ENCODE data around the gene ATP8A1. TPM values are rescaled to one million over a fixed set of nuclear protein-coding genes. Genes with fewer than 3 reads are reported as not detected.

ATP8A1 gene
- total and polyA plus RNA-seq, 2 of the 8 experiments (the other 6 are each of a cell fraction or from before 2014, with no cell fraction given) = 3.7 to 14.9 TPM

DNA sequence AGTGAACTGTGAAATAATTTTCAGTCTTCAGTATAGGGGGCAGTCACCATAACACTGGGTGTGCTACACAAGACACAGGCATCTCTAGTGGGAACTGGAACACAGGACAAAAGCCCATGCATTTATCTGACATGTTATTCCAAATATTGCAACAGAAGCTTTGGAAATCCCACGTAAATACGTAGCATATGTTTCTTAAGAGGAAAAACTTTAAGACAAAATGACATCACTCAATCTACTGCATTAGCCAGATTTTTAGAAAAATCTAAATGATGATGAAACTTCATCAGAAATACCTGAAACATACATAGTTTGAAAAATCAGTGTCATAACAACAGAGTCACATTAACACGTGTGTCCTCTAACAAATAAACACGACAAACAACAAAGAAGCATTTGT is 245.1 kb downstream of the ATP8A1 start:
- Histone ChIP-seq H3K23ac (ENCODE audit: insufficient read length) (no peak overlapping the region), H3K4me1 (replicated peaks in 1 of 4; ENCODE audit: control insufficient read depth in 3 of 4, insufficient read depth in 4 of 4, low read length in 3 of 4) (peaks cover 0 to 4% (median 1%) of the 10 kb centered on the region in 4 experiments; a peak in 3 of 7 replicates), H4K91ac (replicated peaks; ENCODE audit: insufficient read length, low read length) (no peak overlapping the region), H2BK5ac (ENCODE audit: low read depth, low read length) (no peak overlapping the region), H3K18ac (ENCODE audit: extremely low read depth, low read length) (no peak overlapping the region), H3K36me3 (ENCODE audit: control insufficient read depth in 2 of 4, insufficient read depth in 4 of 4, low read length in 3 of 4) (no peaks in the 10 kb centered on the region), H4K5ac (ENCODE audit: insufficient read length, low read depth, low read length) (no peak overlapping the region), H2BK20ac (ENCODE audit: low read length) (no peak overlapping the region), H4K20me1 (replicated peaks in 1 of 2; ENCODE audit: control insufficient read depth in 1 of 2, insufficient read depth in 2 of 2, low read length in 2 of 2) (no peaks in the 10 kb centered on the region), H3K27ac (ENCODE audit: low read depth, low read length) (no peak overlapping the region), H3K56ac (replicated peaks; ENCODE audit: insufficient read length, low read depth, low read length) (no peak overlapping the region), H3K4me2 (ENCODE audit: insufficient read depth in 1 of 2, low read depth in 2 of 2, low read length in 2 of 2) (no peak overlapping the region), H2BK120ac (replicated peaks; ENCODE audit: low read depth, low read length) (no peak overlapping the region), H3K14ac (ENCODE audit: insufficient read length) (no peak overlapping the region), H2AFZ (ENCODE audit: low read length) (no peak overlapping the region), H2BK15ac (ENCODE audit: low read length) (no peak overlapping the region), H4K8ac (ENCODE audit: extremely low read depth, insufficient read depth, low read length) (no peak overlapping the region), H3K27me3 (replicated peaks in 1 of 4; ENCODE audit: control insufficient read depth in 3 of 4, extremely low read depth in 1 of 4, insufficient read depth in 3 of 4, low read length in 3 of 4) (no peaks in the 10 kb centered on the region), H3K4me3 (ENCODE audit: extremely low read depth in 1 of 4, insufficient read depth in 2 of 4, low read depth in 3 of 4, low read length in 4 of 4) (no peak overlapping the region), H3K9ac (replicated peaks in 1 of 4; ENCODE audit: extremely low read depth in 1 of 4, low read depth in 3 of 4, low read length in 3 of 4) (no peak overlapping the region), H3K9me3 (ENCODE audit: insufficient read depth in 2 of 2, low read depth in 1 of 2, low read length in 1 of 2) (no peaks in the 10 kb centered on the region), H3K4ac (replicated peaks; ENCODE audit: insufficient read length, low read depth, low read length) (no peak overlapping the region), H3K79me1 (ENCODE audit: low read depth, low read length) (no peaks in the 10 kb centered on the region), H3K79me2 (ENCODE audit: control insufficient read depth in 1 of 2, insufficient read depth in 2 of 2, low read length in 2 of 2) (no peaks in the 10 kb centered on the region), H2AK5ac (ENCODE audit: low read depth, low read length) (no peak overlapping the region), H2BK12ac (ENCODE audit: low read depth, low read length) (no peak overlapping the region), H3K23me2 (ENCODE audit: low read depth, low read length) (no peaks in the 10 kb centered on the region)
- no peak for FAIRE-seq
- DNase-seq (ENCODE audit: low read depth in 1 of 2, low spot score in 2 of 2) = no peak
- CTCF ChIA-PET (ENCODE audit: partially characterized antibody) = interaction anchor here (0.9 kb wide), 1 partner anchor 98 kb away, joined by 3 read pairs; no protein-coding TSS in a partner anchor
- POLR2A ChIA-PET (ENCODE audit: partially characterized antibody) = no interaction called here
- 91% methylated on average over 4 of the region's 4 CpGs; no CpG with 5 or more reads in 1 of the 2 experiments for WGBS, 2 experiments (ENCODE audit: extremely low coverage in 1 of 2, insufficient coverage in 1 of 2, insufficient read length in 1 of 2, insufficient replicate concordance in 2 of 2, low coverage in 1 of 2, low lambda C conversion rate in 2 of 2, missing lambda C conversion rate in 1 of 2)
- no peak for TF ChIP-seq PHF8 (conservative IDR thresholded peaks at IDR 0.05; ENCODE audit: low read depth, low read length)
